AG10803 (cell line): ENCODE results near the gene GIPC3.

Experiments
- DNase-seq: peaks from one replicate; pipeline ENCODE4 v3.0.0; 2010; ENCODE audit warnings: low read depth
- H3K4me3 ChIP-seq: 2 replicates; pipeline ENCODE4 v1.5.1; 2011; ENCODE audit warnings: mild to moderate bottlenecking, low read length, control low read depth
- CTCF ChIP-seq: conservative IDR thresholded peaks from 2 replicates; pipeline ENCODE4 v1.5.1; 2011; ENCODE audit warnings: mild to moderate bottlenecking, low read length, control low read depth, inconsistent platforms

The GIPC3 gene

GRCh38 chr19:3617463-3617862, 32.2 kb downstream of the GIPC3 start:
- H3K4me3 ChIP-seq = no peak overlapping the region
- no peak for DNase-seq
- no peak for TF ChIP-seq CTCF

GRCh38 chr19:3618144-3618810, 33.0 kb downstream of the GIPC3 start:
- 0 out of 2 replicates have a peak overlapping the region, but pooled peaks have one; percentile 7 for H3K4me3 ChIP-seq
- DNase-seq = peak; percentile 57
- TF ChIP-seq CTCF = peak; percentile 78

GRCh38 chr19:3618811-3619630, 33.7 kb downstream of the GIPC3 start:
- H3K4me3 ChIP-seq = no peak overlapping the region
- TF ChIP-seq CTCF = no peak

GRCh38 chr19:3619631-3620012, 34.3 kb downstream of the GIPC3 start:
- no peak overlapping the region for H3K4me3 ChIP-seq
- DNase-seq = no peak
- TF ChIP-seq CTCF = no peak

More at GRCh38 chr19:3618811-3619630, 33.7 kb downstream of the GIPC3 start:
- no peak for DNase-seq

- no peak for TF ChIP-seq CTCF
- no peak for DNase-seq
- H3K4me3 ChIP-seq = no peak overlapping the region
Observed at GRCh38 chr19:3620145-3620816, 35.0 kb downstream of the GIPC3 start.

GRCh38 chr19:3620817-3621547, 35.7 kb downstream of the GIPC3 start:
- no peak for TF ChIP-seq CTCF
- H3K4me3 ChIP-seq = no peak overlapping the region
- DNase-seq = no peak
